Measurements from ENCODE around the gene COX4I1.

The COX4I1 gene

DNA sequence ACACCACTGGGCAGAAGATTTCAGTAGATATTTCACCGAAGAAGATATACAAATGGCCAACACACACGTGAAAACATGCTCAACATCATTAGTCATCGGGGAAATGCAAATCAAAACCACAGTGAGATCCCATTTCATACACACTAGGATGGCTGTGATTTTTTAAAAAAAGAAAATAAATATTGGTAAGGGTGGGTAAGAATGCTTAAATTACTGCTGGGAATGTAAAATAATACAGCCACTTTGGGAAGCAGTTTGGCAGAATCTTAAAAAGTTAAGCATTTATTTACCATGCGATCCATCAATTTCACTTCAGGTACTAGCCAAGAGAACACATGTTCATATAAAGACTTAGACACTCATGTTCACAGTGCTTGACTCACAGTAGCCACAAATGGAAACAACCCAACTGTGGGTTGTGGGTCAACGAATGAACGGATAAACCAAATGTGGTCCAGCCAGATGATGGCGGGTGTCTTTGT is 42.1 kb upstream of the COX4I1 start:
- POLR2A ChIA-PET, result no interaction called here
- no peak for DNase-seq (ENCODE audit: low read depth, low spot score)
- H3K4me3 ChIP-seq (ENCODE audit: low read depth, low read length), result no peak overlapping the region
- CTCF ChIA-PET, result interaction anchor here (0.6 kb wide), 1 partner anchor 635 kb away, joined by 3 read pairs; no protein-coding TSS in a partner anchor
- TF ChIP-seq CTCF (IDR thresholded peaks at IDR 0.05; ENCODE audit: insufficient read depth, low read length, missing control alignments), result no peak

- DNase-seq (ENCODE audit: low read depth, low spot score), result no peak
- TF ChIP-seq CTCF (IDR thresholded peaks at IDR 0.05; ENCODE audit: insufficient read depth, low read length, missing control alignments), result no peak
- CTCF ChIA-PET, result interaction anchor here (1.1 to 1.2 kb wide), 2 partner anchors 31 to 43 kb away, joined by 3 to 5 read pairs; no protein-coding TSS in a partner anchor
- POLR2A ChIA-PET, result no interaction called here
- no peak overlapping the region for H3K4me3 ChIP-seq (ENCODE audit: low read depth, low read length)
These were observed 40.4 kb upstream of the COX4I1 start for GRCh38 chr16:85759136-85759535.

DNA sequence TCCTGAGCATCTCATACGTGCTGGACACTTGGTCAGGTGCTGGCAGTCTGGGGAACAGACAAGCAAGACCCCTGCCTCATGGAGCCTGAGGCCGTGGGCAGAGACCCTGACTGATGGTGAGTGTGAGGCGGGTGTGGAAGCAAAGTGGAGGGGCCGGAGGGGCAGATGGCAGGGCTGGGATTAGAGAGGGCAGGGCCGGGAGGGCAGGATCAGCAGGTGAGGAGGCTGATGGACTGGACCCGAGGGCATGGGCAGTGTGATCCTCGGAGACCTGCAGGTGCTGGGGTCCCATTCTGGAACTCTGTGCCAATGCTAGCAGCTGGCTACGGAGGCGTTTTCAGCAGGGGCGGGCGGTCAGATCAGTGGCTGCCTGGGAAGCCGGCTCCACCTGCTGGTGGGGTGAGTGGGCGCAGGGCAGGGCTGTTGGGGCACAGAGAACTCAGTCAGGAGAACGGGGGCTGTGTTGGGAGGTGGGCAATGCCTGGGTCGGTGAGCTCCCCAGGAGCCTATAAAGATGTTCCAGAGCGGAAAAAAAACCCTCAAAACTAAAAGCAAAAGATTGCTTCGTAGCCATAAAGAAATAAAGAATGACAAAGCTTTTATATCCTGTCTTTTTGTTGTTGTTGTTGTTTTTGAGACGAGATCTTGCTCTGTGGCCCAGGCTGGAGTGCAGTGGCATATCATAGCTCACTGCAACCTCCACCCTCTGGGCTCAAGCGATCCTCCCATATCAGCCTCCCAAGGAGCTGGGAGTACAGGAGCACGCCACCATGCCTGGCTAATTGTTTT is 39.7 kb upstream of the COX4I1 start:
- DNase-seq (ENCODE audit: low read depth, low spot score), result no peak
- CTCF ChIA-PET, result interaction anchor here (0.7 to 1.2 kb wide), 3 partner anchors 10 to 44 kb away, joined by 3 to 5 read pairs (median 3); no protein-coding TSS in a partner anchor
- POLR2A ChIA-PET, result no interaction called here
- peak; percentile 42 for TF ChIP-seq CTCF (IDR thresholded peaks at IDR 0.05; ENCODE audit: insufficient read depth, low read length, missing control alignments)
- no peak overlapping the region for H3K4me3 ChIP-seq (ENCODE audit: low read depth, low read length)

DNA sequence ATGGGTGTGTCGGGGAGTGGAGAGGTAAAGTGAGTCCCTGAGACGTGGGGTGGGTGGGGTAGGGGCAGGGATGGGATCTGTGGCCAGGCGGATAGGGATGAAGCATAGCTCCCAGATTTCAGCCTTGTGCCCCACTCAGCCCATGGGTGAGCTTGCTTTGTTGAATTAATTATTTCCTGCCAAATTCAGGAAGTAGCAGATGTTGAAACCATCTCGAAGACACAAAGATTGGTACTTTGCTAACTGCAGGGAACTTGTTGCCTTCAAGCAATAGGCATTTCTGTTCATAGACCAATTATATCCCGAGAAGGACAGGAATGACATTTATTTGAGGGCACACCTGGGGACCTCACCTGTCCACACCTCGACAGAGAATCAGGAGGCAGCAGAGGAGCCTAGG is 37.6 kb upstream of the COX4I1 start:
- TF ChIP-seq CTCF (IDR thresholded peaks at IDR 0.05; ENCODE audit: insufficient read depth, low read length, missing control alignments), result no peak
- DNase-seq (ENCODE audit: low read depth, low spot score), result no peak
- H3K4me3 ChIP-seq (ENCODE audit: low read depth, low read length), result no peak overlapping the region
- POLR2A ChIA-PET, result no interaction called here
- CTCF ChIA-PET, result interaction anchor here (1.1 to 2.5 kb wide), 3 partner anchors 12 to 102 kb away, joined by 3 to 6 read pairs (median 3); no protein-coding TSS in a partner anchor

DNA sequence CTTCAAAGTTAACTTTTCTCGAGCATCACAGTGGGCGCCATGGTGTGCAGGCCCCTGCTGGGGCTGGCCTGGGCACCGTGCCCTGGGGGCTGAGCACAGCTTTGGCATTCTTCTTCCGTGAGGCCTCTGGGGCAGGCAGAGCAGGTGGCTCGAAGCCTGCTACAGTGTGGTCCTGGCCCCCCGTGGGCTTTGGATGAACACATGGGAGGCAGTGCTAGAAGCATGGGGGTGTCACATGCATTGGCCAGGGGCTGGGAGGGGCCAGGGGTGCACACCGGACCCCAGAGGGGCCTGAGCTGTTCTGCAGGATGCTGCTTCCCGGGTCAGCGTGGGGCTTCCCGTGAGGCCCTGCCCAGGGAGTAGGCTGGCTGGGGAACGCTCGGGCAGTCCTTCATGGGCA is 36.5 kb upstream of the COX4I1 start:
- TF ChIP-seq CTCF (IDR thresholded peaks at IDR 0.05; ENCODE audit: insufficient read depth, low read length, missing control alignments), result no peak
- ChIA-PET CTCF (interaction anchor here (2.5 kb wide), 1 partner anchor 46 kb away, joined by 6 read pairs; no protein-coding TSS in a partner anchor), POLR2A (no interaction called here)
- no peak for DNase-seq (ENCODE audit: low read depth, low spot score)
- no peak overlapping the region for H3K4me3 ChIP-seq (ENCODE audit: low read depth, low read length)

DNA sequence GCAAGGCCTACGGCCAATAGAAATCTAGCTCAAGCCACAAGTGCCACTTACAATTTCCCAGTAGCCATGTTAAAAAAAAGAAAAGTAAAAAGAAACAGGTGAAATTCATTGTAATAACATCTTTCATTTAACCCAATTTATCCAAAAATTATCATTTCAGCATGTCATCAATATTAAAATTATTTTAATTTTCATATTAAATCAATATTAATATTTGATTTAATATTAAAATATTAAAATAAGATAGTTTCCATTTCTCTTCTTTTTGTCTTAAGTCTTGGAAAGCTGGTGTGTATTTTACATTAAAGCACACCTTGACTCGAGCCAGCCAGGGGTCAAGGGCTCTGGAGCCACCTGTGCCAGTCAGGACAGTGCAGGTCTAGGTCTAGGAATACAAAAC is 35.9 kb upstream of the COX4I1 start:
- ChIA-PET CTCF (interaction anchor here (2.5 kb wide), 1 partner anchor 46 kb away, joined by 6 read pairs; no protein-coding TSS in a partner anchor), POLR2A (no interaction called here)
- TF ChIP-seq CTCF (IDR thresholded peaks at IDR 0.05; ENCODE audit: insufficient read depth, low read length, missing control alignments), result no peak
- DNase-seq (ENCODE audit: low read depth, low spot score), result no peak
- H3K4me3 ChIP-seq (ENCODE audit: low read depth, low read length), result no peak overlapping the region

Measured in AG04449 (cell line).